K562 (cell line): ENCODE measurements around the gene SPEF1. TPM values are rescaled to one million over a fixed set of nuclear protein-coding genes. Genes with fewer than 3 reads are reported as not detected.
A peak's percentile ranks its signal among the peaks of the same experiment; 100 is the strongest.

Source experiments
- ATAC-seq: fragments of 200-7000 bp; cut with Tn5 transposase; 3 replicates; pipeline ENCODE4 v1.9.1; 2020; ENCODE audit warnings: moderate library complexity
- BruUV-seq: library from RNA; stranded (reverse); fragments of 400-500 nt; replicated peaks from 2 replicates; lab custom pipeline; 2021; lab: Mats Ljungman, UMichigan
- CTCF ChIA-PET: fragments of 300-600 bp; formaldehyde crosslinking; extraction: SDS; loops from one replicate; lab custom pipeline; 2021; ENCODE audit warnings: low intra/inter-chr PET ratio; lab: Yijun Ruan, JAX
- POLR2A ChIA-PET: fragments of 300-600, 350-650 bp; sonication (Branson Sonifier 250); formaldehyde crosslinking; extraction: SDS; loops from one replicate; lab custom pipeline; 2021; ENCODE audit warnings: antibody characterized with exemption, inconsistent platforms; lab: Yijun Ruan, JAX
- DNase-seq, 4 experiments: peaks; one replicate each; pipeline versions ENCODE4 v3.0.0 to v3.0.0-alpha.2; 2011 to 2018; ENCODE audit warnings: low spot score in 3 of 4, mixed read lengths in 3 of 4; ENCODE audit errors: extremely low read depth in 1 of 4
- FAIRE-seq: peaks from 2 replicates; lab custom pipeline; 2011; peaks lifted over from hg19 to GRCh38; lab: Jason Lieb, UNC
- H2AFZ ChIP-seq: 2 replicates; pipeline ENCODE4 v1.6.0; 2011; ENCODE audit warnings: low read depth, low read length, control low read depth, inconsistent platforms
- H3K27ac ChIP-seq: fragments of 200-600 bp; 3 replicates; pipeline ENCODE4 v1.8.0; 2011; ENCODE audit warnings: low read depth, mild to moderate bottlenecking, control low read depth, inconsistent platforms, low read length, moderate library complexity, mixed read lengths; ENCODE audit errors: extremely low read depth
- H3K27me3 ChIP-seq, 2 experiments: fragments of 300-600 bp in 1 of 2; 2 replicates in 1 of 2; 3 replicates in 1 of 2; pipeline versions ENCODE4 v1.6.0 to v1.8.0; 2011; ENCODE audit warnings: inconsistent platforms in 2 of 2, low read length in 2 of 2, mild to moderate bottlenecking in 1 of 2, mixed read lengths in 1 of 2, moderate library complexity in 1 of 2; ENCODE audit not compliant: control insufficient read depth in 2 of 2, insufficient read depth in 2 of 2
- H3K36me3 ChIP-seq: fragments of 300-600 bp; 3 replicates; pipeline ENCODE4 v1.8.0; 2011; ENCODE audit warnings: mild to moderate bottlenecking, low read length, inconsistent platforms; ENCODE audit not compliant: control insufficient read depth, insufficient read depth
- H3K4me1 ChIP-seq, 2 experiments: fragments of 200-600 bp in 1 of 2; replicated peaks in 1 of 2; 2 replicates in 1 of 2; 3 replicates in 1 of 2; pipeline versions ENCODE4 v1.5.1 to v1.8.0; 2011; ENCODE audit warnings: inconsistent platforms in 2 of 2, low read length in 2 of 2, mild to moderate bottlenecking in 1 of 2, mixed read lengths in 1 of 2, moderate library complexity in 1 of 2; ENCODE audit not compliant: control insufficient read depth in 2 of 2, insufficient read depth in 2 of 2
- H3K4me2 ChIP-seq: 2 replicates; pipeline ENCODE4 v1.6.1; 2011; ENCODE audit warnings: low read length, control low read depth, inconsistent platforms, mixed read lengths; ENCODE audit not compliant: insufficient read depth
- H3K4me3 ChIP-seq: fragments of 200-600 bp; sonication (generic), shearing (Covaris generic); 2 replicates; pipeline ENCODE4 v1.5.1; 2016; ENCODE audit warnings: control low read depth, inconsistent platforms
- H3K79me2 ChIP-seq: fragments of 200-600 bp; 3 replicates; pipeline ENCODE4 v1.8.0; 2011; ENCODE audit warnings: low read length, inconsistent platforms; ENCODE audit not compliant: control insufficient read depth, insufficient read depth
- H3K9ac ChIP-seq, 2 experiments: 2 replicates each; pipeline versions ENCODE4 v1.6.0 to v1.6.1; 2011; ENCODE audit warnings: low read depth in 2 of 2, low read length in 2 of 2, control low read depth in 1 of 2, inconsistent platforms in 1 of 2, mild to moderate bottlenecking in 1 of 2, mixed read lengths in 1 of 2; ENCODE audit not compliant: insufficient read depth in 1 of 2
- H3K9me1 ChIP-seq: one replicate; pipeline ENCODE4 v1.6.0; 2011; ENCODE audit warnings: inconsistent platforms, mild to moderate bottlenecking, low read length, moderate library complexity; ENCODE audit not compliant: control insufficient read depth, insufficient read depth
- H3K9me3 ChIP-seq: replicated peaks from 2 replicates; pipeline ENCODE4 v1.5.1; 2011; ENCODE audit warnings: low read depth, low read length, inconsistent platforms; ENCODE audit not compliant: control insufficient read depth, insufficient read depth
- H4K20me1 ChIP-seq: replicated peaks from 2 replicates; pipeline ENCODE4 v1.6.1; 2011; ENCODE audit warnings: low read length, inconsistent platforms, mixed read lengths; ENCODE audit not compliant: control insufficient read depth, insufficient read depth
- CCAR2 ChIP-seq: fragments of 200-400 bp; formaldehyde crosslinking; IDR thresholded peaks from 2 replicates; pipeline ENCODE4 v1.6.1; 2017; ENCODE audit warnings: mild to moderate bottlenecking, low read depth, low read length
- SRF ChIP-seq, 2 experiments: fragments of 250-450, 450-650 bp in 1 of 2; sonication (Bioruptor Pico) in 1 of 2; sonication (generic) in 1 of 2; formaldehyde crosslinking; IDR thresholded peaks; 2 replicates each; pipeline versions ENCODE4 v1.5.0 to v1.5.1; 2020 to 2022; ENCODE audit warnings: mild to moderate bottlenecking in 1 of 2, missing genetic modification reagents in 1 of 2
- SRSF1 ChIP-seq: fragments of 200-400 bp; formaldehyde crosslinking; IDR thresholded peaks from 2 replicates; pipeline ENCODE4 v1.6.1; 2017; ENCODE audit warnings: mild to moderate bottlenecking, low read depth, low read length, moderate library complexity
- ZBTB9 ChIP-seq: fragments of 450-650 bp; formaldehyde crosslinking; IDR thresholded peaks from 2 replicates; pipeline ENCODE4 v1.4.0; 2020; ENCODE audit warnings: mild to moderate bottlenecking, moderate library complexity
- ZNF121 ChIP-seq: sonication (generic); formaldehyde crosslinking; conservative IDR thresholded peaks from 2 replicates; pipeline ENCODE4 v1.8.0; 2022; ENCODE audit warnings: missing genetic modification reagents
- WGBS: fragments of 100-300 bp; shearing (Covaris generic); methylation state at CpG from one replicate; pipeline ENCODE4 v1.1.6; 2016; ENCODE audit warnings: low coverage, mixed read lengths; ENCODE audit not compliant: insufficient coverage; ENCODE audit errors: missing lambda C conversion rate; 5-methylcytosine and 5-hydroxymethylcytosine counted together
- in situ Hi-C: fragments of 300-500 bp; cut with MboI; formaldehyde crosslinking; loops from 4 replicates; pipeline ENCODE4 v1.15.0; 2018; ENCODE audit warnings: inconsistent platforms, mixed read lengths
- intact Hi-C: fragments of 100-400 bp; cut with micrococcal nuclease; formaldehyde crosslinking; loops from 2 replicates; pipeline ENCODE4 v1.14.2; 2022
- polyA plus RNA-seq, 8 experiments: library from polyadenylated mRNA; depleted of rRNA in 4 of 8; stranded (reverse) in 5 of 8; unstranded in 3 of 8; fragments of >200 nt; fragmentation: Nextera tagmentation in 2 of 8; fragmentation: Illumina TruSeq in 1 of 8; extraction: Ambion mirVana in 2 of 8; extraction: Trizol in 1 of 8; gene quantifications; 2 replicates each; pipeline versions ENCODE4 v1.2.1 to v1.2.3, GENCODE V29; 2011 to 2014; ENCODE audit warnings: inconsistent platforms in 1 of 8, missing spikeins in 1 of 8
- total RNA-seq, 7 experiments: library from RNA; depleted of rRNA in 6 of 7; stranded (reverse); fragments of >200 nt in 6 of 7; fragmentation: Illumina TruSeq in 2 of 7; extraction: Trizol in 2 of 7; gene quantifications; 2 replicates each; pipeline versions ENCODE4 v1.2.1 to v1.2.3, GENCODE V29; 2011 to 2021; ENCODE audit warnings: low replicate concordance in 1 of 7

The SPEF1 gene
- total and polyA plus RNA-seq, 9 of the 15 experiments (the other 6 are each of a cell fraction or from before 2014, with no cell fraction given), result not detected

GRCh38 chr20:3812975-3813847 lies 32.0 kb upstream of the SPEF1 start:
- Histone ChIP-seq H3K36me3 (no peaks in the 10 kb centered on the region), H3K4me1 (peaks cover 10 to 14% of the 10 kb centered on the region in 2 experiments), H3K9ac (no peak overlapping the region), H3K4me2 (no peak overlapping the region), H3K9me3 (no peaks in the 10 kb centered on the region), H3K9me1 (no peaks in the 10 kb centered on the region), H3K4me3 (no peak overlapping the region), H4K20me1 (no peaks in the 10 kb centered on the region), H3K27me3 (no peaks in the 10 kb centered on the region), H2AFZ (no peak overlapping the region), H3K79me2 (no peaks in the 10 kb centered on the region), H3K27ac (no peak overlapping the region)
- FAIRE-seq (no peak), DNase-seq (no peak), ATAC-seq (no peak)
- ChIA-PET CTCF (no interaction called here), POLR2A (interaction anchor here (0.5 to 0.6 kb wide), 3 partner anchors 8 to 77 kb away, joined by 3 read pairs; no protein-coding TSS in a partner anchor)
- no TSS peak for BruUV-seq
- intact Hi-C loops, result no loop called here
- TF ChIP-seq SRF (CRISPR knock-in tag; IDR thresholded peaks at IDR 0.05) (peak in 1 of 2 experiments; percentile 84; a peak in 1 of 4 replicates), SRSF1 (no peak), ZBTB9 (CRISPR knock-in tag) (no peak), CCAR2 (no peak), ZNF121 (CRISPR knock-in tag) (peak; percentile 73)
- 47% methylated on average over 8 of the region's 8 CpGs for WGBS
- in situ Hi-C loops, result no loop called here
